HG03565 (cell line): Measurements from ENCODE around the gene CACNB2.
"Not testable (repeated sequence)": the region's sequence is repeated elsewhere in the genome, so short reads cannot be mapped to it uniquely, and the experiment has no call there.

ENCODE experiments used
- ATAC-seq: cut with Tn5 transposase; IDR thresholded peaks from one replicate; pipeline ENCODE4 v1.9.1; 2021; ENCODE audit warnings: mild to moderate bottlenecking, moderate library complexity; ENCODE audit not compliant: unreplicated experiment

CACNB2 gene

DNA sequence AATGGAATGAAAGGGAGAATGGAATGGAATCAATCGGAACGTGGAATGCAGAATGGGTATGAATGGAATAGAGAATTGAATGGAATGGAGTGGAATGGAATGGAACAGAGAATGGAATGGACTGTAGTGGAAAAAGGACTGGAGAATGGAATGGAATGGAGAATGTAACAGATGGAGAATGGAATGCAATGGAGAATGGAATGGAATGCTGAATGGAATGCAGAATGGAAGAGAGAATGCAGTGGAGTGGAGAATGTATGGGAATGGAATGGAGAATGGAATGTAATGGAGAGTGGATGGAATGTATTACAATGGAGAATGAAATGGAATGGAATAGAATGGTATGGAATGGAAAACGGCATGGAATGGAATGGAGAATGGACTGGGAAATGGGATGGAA lies 414.3 kb downstream of the CACNB2 start:
- no peak for ATAC-seq

DNA sequence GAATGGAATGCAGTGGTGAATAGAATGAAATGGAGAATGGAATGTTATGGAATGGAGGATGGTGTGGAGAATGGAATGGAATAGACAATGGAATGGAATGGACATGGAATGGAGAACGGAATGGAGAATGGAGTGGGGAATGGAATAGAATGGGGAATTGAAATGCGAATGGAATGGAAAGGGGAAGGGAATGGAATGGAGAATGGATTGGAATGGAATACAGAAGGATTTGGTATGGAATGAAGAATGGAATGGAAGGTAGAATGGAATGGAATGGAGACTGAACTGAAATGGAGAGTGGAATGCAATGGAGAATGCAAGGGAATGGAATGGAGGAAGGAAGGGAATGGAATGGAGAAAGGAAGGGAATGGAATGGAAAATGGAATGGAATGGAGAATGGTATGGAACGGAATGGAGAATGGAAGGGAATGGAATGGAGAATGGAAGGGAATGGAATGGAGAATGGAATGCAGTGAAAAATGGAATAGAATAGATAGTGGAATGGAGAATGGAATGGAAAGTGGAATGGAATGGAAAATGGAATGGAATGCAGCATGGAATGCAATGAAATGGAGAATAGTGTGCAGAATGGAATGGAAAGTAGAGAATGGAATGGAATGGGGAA lies 416.4 kb downstream of the CACNB2 start:
- ATAC-seq = no peak

DNA sequence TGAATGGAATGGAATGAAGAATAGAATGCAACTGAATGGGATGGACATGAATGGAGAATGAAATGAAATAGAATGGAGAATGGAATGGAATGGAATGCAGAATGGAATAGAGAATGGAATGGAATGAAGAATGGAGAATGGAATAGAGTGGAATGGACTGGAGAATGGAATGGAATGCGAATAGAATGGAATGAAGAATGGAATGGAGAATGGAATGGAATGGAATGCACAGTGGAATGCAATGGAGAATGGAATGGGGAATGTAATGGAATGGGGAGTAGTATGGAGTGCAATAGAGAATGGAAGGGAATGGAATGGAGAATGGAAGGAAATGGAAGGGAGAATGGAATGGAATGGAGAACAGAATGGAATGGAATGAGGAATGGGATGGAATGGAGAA lies 417.7 kb downstream of the CACNB2 start:
- no peak for ATAC-seq

DNA sequence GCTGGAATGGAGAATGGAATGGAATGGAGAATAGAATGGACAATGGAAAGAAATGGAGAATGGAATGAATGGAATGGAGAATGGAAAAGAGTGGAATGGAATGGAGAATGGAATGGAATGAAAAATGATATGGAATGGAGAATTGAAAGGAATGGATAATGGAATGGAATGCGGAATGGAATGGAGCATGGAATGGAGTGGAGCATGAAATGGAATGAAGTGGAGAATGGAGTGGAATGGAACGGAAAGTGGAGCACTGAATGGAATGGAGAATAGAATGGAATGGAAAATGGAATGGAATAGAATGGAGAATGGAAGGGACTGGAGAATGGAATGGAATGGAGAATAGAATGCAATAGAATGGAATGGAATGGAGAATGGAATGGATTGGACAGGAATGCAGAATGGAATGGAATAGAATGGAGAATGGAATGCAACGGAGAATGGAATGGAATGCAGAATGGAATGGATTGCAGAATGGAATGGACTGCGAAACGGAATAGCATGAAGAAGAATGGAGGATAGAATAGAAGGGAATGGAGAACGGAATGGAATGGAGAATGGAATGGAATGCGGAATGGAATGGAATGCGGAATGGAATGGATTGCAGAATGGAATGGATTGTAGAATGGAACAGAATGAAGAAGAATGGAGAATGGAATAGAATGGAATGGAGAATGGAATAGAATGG lies 421.8 kb downstream of the CACNB2 start:
- ATAC-seq = no peak

DNA sequence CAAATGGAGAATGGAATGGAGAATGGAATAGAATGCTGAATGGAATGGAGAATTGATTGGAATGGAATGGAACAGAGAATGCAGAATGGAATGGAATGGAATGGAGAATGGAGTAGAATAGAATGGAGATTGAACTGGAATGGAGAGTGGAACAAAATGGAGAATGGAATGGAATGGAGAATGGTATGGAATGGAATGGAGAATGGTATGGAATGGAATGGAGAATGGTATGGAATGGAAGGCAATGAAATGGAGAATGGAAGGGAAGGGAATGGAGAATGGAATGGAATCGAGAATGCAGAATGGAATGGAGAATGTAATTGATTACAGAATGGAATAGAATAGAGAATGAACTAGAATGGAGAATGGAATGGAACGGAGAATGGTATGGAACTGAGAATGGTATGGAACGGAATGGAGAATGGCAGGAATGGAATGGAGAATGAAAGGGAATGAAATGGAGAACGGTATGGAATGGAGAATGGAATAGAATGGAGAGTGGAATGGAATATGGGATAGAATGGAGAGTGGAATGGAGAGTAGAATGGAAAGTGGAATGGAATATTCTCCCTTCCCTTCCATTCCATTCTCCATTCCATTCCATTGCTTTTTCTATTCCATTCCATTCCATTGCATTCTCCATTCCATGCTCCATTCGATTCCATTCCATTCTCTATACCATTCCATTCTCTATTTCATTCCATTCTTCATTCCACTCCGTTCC lies 422.9 kb downstream of the CACNB2 start:
- ATAC-seq = no peak

DNA sequence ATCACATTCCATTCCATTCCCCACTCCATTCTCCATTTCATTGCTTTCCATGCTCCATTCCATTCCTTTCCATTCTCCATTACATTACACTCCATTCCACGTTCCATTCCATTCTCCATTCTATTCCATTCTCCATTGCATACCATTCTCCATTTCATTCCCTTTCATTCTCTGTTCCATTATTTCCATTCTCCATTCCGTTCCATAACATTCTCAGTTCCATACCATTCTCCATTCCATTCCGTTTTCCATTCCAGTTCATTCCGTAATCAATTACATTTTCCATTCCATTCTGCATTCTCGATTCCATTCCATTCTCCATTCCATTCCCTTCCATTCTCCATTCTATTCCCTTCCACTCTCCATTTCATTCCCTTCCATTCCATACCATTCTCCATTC lies 424.8 kb downstream of the CACNB2 start:
- ATAC-seq = no peak

DNA sequence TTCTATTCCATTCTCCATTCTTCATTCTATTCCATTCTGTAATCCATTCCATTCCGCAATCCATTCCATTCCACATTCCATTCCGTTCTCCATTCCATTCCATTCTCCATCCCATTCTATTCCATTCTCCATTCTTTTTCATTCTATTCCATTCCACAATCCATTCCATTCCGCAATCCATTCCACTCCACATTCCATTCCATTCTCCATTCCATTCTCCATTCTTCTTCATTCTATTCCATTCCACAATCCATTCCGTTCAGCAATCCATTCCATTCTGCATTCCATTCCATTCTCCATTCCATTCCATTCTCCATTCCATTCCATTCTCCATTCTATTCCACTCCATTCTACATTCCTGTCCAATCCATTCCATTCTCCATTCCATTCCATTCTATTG lies 426.0 kb downstream of the CACNB2 start:
- ATAC-seq = no peak

DNA sequence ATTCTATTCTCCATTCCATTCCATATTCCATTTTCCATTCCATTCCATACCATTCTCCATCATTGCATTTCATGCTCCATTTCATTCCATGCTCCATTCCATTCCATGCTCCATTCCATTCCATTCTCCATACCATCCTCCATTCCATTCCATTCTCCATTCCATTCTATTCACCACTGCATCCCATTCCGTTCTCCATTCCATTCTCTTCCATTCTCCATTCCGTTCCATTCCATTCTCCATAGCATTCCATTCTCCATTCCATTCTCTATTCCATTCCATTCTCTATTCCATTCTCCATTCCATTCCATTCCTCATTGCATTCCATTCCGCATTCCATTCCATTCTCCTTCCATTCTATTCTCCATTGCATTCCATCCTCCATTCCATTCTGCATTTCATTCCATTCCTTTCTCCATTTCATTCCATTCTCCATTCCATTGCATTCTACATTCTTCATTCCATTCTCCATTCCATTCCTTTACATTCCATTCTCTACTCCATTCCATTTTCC lies 427.2 kb downstream of the CACNB2 start:
- no peak for ATAC-seq

DNA sequence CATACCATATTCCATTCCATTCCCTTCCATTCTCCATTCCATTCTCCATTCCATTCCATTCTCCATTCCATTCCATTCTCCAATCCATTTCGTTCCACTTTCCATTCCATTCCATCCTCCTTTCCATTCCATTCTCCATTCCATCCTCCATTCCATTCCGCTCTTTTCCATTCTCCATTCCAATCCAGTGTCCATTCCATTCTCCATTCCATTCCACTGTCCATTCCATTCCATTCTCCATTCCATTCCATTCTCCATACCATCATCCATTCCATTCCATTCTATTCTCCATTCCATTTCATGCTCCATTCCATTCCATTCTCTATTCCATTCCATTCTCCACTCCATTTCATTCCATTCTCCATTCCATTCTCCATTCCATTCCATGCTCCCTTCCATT lies 430.2 kb downstream of the CACNB2 start:
- ATAC-seq = not testable (repeated sequence)

DNA sequence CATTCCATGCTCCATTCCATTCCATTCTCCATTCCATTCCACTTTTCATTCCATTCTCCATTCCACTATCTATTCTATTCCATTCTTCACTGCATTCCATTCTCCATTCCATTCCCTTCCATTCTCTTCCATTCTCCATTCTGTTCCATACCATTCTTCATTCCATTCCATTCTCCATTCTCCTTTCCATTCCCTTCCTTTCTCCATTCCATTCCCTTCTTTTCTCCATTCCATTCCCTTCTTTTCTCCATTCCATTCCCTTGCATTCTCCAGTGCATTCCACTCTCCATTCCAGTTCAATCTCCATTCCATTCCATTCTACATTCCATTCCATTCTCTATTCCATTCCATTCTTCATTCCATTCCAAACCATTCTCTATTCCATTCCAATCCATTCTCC lies 430.9 kb downstream of the CACNB2 start:
- ATAC-seq = no peak

DNA sequence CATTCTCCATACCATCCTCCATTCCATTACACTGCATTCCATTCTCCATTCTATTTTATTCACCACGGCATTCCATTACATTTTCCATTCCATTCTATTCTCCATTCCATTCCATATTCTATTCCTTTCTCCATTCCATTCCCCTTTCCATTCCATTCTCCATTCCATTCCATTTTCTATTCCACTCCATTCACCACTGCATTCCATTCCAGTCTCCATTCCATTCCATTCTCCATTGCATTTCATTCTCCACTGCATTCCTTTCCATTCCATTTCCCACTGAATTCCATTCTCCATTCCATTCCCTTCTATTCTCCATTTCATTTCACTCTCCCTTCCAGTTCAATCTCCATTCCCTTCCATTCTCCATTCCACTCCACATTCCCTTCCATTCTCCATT lies 431.6 kb downstream of the CACNB2 start:
- ATAC-seq = no peak

DNA sequence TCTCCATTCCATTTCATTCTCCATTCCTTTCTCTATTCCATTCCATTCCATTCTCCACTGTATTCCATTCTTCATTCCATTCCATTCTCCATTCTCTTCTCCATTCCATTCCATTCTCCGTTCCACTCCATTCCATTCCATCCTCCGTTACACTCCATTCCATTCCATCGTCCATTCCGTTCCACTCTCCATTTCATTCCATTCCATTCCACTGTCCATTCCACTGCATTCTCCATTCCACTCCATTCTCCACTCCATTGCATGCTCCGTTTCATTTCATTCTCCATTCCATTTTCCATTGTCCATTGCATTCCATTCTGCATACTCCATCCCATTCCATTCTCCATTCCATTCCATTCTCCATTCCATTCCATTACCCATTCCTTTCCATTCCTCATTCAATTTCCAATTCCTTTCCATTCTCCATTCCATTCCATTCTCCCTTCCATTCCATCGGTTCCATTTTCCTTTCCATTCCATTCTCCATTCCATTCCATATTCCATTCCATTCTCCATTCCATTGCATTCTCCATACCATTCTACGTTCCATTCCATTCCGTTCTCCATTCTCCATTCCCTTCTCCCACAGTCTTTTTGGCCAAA lies 432.8 kb downstream of the CACNB2 start:
- no peak for ATAC-seq

DNA sequence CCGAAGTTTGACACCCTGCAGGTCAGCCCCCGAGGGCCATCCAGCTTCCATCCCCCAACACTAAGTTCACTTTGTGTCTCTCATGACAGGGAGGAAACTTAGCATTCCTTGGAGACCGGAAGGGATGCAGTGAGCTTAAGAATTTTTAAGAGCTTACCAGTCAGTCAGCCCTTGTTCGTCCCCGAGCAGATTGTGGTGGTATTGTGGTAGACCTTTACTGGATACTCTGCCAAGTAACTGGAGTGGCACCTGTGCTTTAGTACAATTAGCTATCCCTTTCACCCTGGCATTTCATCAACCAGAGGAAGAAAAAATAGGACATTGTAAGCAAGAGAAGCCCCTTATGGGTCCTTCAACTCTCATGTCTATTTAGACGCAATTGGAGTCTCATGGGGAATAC lies 436.4 kb downstream of the CACNB2 start:
- no peak for ATAC-seq

DNA sequence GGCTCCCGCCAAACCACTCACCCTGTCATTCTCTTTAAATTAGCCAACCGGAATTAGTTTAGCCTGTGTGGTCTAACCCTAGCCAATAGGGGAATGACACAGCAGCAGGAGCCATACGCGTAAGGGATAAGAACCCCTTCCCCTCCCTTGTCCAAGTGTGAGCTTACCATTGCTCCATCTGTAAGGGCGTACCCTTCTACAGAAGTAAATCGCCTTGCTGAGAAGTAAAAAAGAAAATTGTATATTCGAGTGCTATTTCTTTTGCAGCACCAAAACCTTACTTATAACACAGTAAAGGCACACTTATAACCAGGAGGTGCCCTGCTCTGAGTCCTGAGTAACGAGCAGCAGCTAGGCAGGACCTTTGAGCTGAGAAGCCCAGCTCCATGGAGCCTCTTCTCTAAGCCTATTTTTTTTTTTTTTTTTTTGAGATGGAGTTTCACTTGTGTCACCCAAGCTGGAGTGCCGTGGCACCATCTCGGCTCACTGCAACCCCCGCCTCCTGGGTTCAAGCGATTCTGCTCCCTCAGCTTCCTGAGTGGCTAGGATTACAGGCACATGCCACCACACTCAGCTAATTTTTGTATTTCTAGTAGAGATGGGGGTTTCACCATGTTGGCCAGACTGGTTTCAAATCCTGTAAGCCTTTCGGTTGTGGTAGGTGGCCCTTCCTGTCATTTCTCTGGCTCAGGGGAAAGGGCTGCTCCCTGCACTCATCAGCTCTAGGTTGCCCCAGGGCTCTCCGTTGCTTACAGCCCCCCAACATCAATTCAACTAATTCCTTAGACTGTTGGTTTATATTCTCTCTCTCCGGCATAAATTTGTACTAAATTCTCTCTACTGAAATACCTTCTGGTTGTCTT lies 437.8 kb downstream of the CACNB2 start:
- ATAC-seq = no peak

DNA sequence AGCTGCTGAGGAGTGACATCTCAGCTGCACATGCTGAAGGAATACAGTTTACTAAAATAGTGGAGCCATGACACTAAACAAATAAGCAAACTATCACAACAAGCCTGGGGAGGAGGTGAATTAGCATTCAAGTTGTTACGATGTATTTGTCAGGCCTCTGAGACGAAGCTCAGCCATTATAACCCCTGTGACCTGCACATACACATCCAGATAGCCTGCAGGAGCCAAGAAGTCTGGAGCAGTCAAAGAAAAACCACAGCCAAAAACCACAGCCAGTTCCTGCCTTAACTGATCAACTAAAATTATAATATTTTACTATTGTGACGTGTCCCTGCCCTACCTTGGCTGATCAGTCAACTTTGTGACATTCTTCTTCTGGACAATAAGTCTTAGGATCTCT lies 442.6 kb downstream of the CACNB2 start:
- peak; percentile 61 for ATAC-seq

DNA sequence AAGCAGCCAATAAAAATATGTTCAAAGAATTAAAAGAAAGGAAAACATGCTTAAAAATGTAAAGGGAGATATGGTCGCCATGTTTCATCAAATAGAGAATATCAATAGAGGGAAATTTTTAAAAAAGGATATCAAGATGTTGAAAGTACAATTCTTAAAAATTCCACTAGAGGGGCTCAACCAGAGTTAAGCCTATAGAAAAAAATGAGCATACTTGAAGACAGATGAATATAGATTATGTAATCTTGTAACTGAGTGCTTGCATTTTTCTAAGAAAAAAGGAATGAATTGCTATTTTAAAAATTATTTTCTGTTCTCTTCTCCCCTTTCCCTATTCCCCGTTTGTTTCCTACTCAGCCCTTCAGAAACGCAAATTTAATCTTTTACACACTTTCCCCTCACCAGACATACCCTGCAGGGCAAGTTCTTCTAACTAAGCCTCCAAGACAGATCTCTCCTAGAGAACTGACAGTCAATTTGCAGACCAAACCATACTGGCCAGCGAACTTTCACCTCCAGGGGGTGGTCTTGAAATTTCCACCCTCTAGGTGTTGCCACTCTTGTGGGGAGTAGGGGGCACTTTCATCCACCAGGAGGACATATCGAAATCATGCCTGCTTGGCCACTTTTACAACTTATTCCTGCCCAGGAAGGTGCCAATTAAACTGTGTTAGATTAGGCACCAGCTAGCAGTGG lies 443.5 kb downstream of the CACNB2 start:
- ATAC-seq = no peak

DNA sequence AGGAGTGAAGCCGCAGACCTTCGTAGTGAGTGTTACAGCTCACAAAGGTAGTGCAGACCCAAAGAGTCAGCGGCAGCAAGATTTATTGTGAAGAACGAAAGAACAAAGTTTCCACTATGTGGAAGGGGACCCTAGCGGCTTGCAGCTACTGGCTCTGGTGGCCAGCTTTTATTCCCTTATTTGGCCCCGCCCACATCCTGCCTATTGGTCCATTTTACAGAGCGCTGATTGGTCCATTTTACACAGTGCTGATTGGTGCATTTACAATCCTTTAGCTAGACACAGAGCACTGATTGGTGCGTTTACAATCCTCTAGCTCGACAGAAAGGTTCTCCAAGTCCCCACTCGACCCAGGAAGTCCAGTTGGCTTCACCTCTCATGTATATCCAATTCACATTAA lies 446.4 kb downstream of the CACNB2 start:
- not testable (repeated sequence) for ATAC-seq

DNA sequence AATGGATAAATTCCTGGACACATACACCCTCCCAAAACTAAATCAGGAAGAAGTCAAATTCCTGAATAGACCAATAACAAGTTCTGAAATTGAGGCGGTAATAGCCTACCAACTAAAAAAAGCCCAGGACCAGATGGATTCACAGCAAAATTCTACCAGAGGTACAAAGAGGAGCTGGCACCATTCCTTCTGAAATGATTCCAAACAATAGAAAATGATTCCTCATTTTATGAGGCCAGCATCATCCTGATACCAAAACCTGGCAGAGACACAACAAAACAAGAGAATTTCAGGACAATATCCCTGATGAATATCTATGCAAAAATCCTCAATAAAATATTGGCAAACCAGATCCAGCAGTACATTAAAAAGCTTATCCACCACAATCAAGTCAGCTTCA lies 450.9 kb downstream of the CACNB2 start:
- ATAC-seq = not testable (repeated sequence)
